Embryonic facial prominence (tissue), 1 donor: ENCODE measurements around the gene GEMIN4.
"Not testable (repeated sequence)": the region's sequence is repeated elsewhere in the genome, so short reads cannot be mapped to it uniquely, and the experiment has no call there.

ENCODE experiments used
- DNase-seq: peaks from one replicate; pipeline ENCODE4 v3.0.0-alpha.2; 2016; ENCODE audit errors: extremely low spot score

GEMIN4 gene

DNA sequence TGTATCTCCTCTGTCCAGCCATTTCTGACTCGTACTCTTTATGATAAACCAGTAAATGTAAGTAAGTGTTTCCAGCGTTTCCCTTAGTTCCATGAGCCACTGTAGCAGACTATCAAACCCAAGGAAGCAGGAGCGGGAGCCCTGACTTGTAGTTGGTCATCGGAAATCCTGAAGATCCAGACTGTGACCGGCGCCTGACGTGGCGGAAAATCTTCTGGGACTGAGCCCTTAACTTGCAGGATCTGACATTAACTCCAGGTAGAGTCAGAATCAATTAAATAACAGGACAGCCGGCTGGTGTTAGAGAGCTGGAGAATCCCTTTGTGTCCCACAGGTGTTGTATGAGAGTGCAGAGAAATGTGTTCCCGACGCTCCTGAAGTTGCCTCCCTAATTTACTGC is 26.0 kb upstream of the GEMIN4 start:
- no peak for DNase-seq

DNA sequence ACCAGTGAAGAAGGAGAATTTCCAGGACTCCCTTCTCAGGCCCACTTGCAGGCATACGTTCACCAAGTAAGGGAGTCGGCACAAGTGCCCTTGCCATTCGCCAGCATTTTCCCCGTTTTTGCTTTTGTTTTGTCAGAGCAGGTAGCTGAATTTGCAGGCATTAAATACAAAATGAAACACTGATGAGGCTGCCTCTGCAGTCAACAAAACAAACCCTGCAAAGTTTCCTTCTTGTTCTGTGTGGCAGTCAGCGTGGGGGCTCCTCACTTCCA is 22.2 kb upstream of the GEMIN4 start:
- no peak for DNase-seq

DNA sequence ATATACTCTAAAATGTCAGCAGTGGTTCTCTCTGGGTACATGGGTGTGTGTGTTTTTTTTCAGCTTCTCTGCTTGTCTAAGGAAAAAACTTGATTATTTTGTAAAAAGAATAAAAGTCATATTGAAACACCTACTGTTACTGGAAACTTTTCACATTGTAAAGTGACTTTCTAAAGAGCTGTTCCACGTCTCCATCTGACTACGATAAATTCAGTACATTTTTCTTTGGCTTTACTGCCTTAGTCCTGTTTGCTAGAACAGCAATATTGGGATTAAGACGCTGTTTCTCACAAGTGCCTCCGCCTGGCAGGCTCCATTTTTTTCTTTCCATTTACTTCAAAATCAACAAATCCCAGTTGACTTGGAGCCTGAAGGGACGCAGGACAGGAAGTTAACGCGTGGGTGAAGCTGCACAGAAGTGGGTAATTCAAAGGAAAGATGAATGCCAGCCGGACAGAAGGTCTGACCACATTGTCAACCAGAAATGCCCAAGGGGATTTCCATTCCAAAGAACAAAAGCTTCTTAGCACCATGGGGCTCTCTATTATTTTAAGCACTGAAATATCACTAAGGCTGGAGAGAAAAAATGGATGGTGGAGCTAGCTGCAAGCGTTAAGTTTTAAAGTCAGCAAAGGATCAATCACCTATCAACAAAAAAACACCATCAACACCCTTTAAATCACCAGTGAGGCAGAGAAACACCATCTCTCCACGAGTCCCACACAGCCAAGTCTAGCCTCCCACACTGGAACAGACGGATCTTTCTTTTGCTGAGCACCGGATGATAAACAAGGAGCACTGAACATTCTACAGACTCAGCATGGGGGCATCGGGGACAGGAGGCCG is 21.6 kb upstream of the GEMIN4 start:
- DNase-seq: no peak

DNA sequence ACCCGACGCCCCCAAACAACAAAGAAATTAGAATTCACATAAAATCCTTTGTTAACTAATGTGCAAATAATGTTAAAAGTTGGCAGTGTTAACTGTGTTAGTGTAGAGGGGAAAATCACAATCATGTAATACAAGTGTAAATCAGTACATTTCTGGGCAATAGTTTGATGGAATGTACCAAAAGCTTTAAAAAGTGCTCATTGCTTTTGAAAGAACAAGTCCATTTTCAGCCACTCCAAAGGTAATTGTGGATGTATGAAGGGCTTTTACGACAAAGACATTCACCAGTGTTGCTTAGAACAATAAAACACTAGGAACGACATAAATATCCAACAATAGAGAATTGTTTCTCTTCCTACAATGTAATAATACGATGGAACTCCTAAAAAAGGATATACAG is 21.0 kb upstream of the GEMIN4 start:
- DNase-seq: no peak

DNA sequence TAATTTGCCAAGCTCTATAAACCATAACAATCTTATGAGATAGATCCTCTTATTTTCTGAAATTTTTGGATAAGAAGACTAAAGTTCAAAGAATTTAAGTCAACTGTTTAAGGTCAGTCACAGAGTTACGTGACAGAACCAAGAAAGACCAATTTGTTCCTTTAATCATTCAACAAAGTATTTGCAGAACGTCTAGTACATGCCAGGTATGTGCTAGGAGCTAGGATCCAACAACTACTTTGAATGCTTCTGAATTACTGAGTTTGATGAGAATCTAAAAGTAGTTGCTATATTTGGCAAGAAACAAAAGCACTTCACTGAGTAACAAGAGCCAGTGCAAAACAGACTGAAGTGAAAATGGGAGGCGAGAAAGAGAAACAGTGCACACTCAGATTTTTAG is 15.0 kb upstream of the GEMIN4 start:
- DNase-seq: no peak

DNA sequence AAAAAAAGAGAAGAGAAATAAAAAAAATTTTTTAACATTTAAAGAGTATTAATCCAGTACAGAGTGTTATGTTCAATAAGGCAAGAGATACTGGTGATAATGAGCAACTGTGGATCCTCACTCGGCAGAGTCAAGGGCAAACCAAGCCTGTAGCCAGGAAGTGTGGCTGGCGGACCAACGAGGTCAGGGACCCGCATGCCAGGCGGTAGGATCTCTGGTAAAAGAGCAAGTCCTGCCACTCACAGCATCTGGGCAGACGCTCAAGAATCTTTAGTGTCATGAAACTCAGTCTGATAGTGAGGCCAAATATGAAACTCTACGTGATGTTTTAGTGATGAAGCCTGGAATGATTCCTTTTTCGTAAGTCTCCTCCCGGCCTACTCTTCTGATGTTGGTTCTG is 8.3 kb upstream of the GEMIN4 start:
- no peak for DNase-seq

DNA sequence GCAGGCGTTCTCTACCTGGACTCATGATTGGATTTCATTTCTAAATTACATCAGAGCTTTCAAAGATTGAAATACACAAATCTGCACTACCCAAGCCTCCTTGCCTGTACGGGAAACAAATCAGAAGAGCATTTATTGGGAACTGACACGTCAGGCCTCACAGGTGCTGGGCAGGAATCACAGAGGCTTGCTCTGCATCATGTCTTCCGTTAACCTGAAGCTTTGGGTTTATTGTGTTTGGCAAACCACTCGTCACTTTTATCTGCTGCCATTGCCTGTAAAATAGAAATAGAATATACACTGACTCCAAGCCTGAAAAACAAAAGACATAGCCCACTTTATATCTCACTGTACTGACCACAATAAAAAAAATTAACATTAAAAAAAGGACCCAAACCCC is 7.9 kb upstream of the GEMIN4 start:
- DNase-seq: no peak

DNA sequence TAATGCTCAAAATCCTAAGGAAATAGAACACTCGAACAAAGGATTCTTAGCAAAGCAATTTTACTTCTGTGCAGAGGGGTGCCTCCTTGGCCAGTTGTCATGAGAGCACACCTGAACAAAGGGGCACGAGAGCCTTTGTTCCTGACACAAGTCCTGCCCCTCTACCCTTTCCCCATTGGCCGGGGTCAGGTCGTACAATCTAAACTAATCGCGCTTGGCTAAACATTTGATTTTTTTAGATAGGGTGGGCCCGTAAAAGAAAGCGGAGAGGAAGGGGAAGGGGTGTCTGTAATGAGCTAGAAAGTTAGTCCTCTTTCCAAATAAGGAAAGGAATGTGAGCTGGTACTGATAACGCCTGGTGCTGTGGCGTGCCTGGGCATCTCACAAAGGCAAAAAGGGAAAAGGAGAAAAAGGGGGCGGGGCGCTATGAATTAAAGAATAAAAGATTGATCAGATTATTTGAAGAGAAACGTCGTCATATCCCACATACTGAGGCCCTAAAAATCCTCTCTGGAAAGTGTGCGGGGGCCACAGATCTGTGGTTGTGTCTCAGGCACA is 4.0 kb upstream of the GEMIN4 start:
- not testable (repeated sequence) for DNase-seq

DNA sequence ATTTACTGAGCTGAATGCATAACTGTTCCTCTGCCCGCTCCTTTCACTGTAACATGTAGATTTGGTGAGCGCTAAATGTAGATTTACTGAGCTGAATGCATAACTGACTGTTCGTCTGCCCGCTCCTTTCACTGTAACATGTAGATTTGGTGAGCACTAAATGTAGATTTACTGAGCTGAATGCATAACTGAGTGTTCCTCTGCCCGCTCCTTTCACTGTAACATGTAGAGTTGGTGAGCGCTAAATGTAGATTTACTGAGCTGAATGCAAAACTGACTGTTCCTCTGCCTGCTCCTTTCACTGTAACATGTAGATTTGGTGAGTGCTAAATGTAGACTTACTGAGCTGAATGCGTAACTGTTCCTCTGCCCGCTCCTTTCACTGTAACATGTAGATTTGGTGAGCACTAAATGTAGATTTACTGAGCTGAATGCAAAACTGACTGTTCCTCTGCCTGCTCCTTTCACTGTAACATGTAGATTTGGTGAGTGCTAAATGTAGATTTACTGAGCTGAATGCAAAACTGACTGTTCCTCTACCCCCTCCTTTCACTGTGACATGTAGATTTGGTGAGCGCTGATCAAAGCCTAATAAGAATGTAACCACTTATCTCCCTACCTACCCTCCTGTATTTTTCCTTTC is 3.4 kb upstream of the GEMIN4 start:
- not testable (repeated sequence) for DNase-seq

DNA sequence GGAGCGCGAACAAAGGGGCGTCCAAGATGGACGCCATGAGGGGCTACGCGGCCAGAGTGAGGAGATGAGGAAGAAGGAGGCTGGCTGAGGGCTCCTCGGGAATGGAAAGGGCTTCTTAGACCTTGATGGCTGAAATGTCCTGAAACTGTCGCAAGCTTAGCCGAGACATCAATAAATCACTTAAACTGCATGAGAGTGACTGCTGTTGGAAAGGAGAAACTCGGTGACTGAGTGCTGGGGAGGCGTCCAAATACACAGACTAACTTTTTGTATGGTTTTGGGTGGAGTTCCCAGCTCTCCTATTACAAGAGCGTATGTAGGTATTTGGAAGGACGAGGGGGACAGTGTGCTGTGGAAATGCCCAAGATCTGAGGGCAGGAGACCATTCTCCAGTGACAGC is 1.4 kb upstream of the GEMIN4 start:
- no peak for DNase-seq

DNA sequence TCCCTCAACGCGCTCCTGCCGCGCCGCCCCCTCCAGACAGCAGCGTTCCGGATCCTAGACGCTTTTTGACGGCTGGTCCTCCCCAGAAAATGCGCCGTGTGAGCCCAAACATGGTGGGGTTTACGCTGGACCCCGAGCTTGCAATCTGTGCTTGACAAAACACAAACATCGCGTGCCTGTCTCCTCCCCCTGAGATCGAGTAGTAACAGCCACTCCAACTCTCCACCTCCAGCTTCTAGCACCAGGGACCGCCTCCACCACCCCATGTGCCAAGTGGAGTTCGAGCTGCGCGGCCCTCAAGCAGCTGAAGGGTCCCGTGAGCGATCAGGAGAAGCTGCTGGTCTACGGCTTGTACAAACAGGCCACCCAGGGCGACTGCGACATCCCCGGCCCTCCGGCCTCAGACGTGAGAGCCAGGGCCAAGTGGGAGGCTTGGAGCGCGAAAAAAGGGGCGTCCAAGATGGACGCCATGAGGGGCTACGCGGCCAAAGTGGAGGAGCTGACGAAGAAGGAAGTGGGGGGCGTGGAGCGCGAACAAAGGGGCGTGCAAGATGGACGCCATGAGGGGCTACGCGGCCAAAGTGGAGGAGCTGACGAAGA is 656 bp upstream of the GEMIN4 start:
- peak; percentile 42 for DNase-seq

DNA sequence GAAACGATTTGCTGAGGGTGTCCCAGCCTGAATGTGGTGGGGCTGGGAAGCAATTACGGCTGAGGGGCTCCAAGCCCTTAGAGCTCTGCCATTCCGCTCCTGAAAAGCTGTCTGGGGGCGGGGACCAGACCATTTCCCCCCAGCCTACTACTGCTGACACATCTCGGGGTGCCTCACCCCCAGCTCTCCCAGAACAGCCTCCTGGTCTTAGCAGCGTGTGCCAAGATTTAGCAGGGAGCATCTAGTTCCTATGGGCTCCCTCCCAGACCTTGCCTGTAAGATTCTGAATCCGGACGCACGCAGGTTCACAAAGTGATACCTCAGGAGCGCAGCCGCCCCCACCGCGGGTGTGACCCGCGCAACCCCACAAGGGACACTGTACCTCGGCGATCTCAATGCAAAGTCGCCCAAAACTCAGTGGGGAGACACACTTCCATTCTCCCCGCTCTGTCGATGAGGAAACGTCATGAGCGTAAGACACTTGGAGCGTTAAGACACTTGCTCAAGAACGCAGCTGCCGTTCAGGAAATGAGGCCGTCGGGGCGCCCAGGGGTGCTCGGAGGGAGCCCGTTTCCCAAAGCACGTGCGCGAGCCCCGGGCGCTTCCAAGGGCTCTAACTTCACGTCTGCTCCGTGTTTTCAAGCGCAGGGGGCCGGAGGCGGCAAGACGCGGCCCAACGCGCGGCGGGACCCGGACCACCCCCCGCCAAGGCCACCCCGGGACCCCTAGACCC is 629 bp downstream of the GEMIN4 start:
- DNase-seq: no peak

DNA sequence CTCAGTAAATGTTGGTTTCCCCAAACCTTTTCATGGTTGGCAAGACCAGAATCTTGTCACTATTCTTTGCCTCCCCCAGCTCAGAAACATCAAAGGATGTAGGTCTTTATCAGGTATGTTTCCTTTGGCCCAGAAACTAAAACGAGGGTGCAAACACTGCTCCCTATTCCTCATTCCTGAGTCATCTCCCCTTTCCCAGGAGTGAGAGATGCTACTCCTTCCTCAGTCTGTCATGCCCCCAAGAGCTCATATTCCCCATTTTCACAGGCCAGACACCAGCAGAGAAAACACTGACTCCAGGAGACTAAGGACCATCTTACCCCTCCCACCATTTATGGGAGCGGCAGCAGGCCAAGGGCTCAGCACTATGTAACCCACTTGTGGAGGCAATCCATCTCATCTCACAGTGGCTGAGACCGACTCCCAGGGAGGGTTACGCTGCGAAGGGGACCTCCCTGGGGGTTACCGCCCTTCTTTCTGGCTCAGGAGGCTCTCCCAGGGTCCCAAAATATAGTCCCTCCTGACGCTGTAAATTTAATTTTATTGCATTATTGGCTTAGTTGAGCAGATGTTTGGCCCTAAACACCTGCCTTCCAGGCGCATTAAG is 1.5 kb downstream of the GEMIN4 start:
- DNase-seq: no peak

DNA sequence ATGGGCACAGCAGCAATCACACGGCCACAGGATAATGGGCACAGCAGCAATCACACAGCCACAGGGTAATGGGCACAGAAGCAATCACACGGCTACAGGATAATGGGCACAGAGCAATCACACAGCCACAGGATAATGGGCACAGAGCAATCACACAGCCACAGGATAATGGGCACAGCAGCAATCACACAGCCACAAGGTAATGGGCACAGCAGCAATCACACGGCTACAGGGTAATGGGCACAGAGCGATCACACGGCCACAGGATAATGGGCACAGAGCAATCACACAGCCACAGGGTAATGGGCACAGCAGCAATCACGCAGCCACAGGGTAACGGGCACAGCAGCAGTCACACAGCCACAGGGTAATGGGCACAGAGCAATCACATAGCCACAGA is 2.7 kb downstream of the GEMIN4 start:
- DNase-seq: not testable (repeated sequence)

DNA sequence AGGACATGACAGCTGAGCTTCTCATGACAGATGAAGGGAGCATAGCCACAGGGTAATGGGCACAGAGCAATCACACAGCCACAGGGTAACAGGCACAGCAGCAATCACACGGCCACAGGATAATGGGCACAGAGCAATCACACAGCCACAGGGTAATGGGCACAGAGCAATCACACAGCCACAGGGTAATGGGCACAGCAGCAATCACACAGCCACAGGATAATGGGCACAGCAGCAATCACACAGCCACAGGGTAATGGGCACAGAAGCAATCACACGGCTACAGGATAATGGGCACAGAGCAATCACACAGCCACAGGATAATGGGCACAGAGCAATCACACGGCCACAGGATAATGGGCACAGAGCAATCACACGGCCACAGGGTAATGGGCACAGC is 3.5 kb downstream of the GEMIN4 start:
- not testable (repeated sequence) for DNase-seq

DNA sequence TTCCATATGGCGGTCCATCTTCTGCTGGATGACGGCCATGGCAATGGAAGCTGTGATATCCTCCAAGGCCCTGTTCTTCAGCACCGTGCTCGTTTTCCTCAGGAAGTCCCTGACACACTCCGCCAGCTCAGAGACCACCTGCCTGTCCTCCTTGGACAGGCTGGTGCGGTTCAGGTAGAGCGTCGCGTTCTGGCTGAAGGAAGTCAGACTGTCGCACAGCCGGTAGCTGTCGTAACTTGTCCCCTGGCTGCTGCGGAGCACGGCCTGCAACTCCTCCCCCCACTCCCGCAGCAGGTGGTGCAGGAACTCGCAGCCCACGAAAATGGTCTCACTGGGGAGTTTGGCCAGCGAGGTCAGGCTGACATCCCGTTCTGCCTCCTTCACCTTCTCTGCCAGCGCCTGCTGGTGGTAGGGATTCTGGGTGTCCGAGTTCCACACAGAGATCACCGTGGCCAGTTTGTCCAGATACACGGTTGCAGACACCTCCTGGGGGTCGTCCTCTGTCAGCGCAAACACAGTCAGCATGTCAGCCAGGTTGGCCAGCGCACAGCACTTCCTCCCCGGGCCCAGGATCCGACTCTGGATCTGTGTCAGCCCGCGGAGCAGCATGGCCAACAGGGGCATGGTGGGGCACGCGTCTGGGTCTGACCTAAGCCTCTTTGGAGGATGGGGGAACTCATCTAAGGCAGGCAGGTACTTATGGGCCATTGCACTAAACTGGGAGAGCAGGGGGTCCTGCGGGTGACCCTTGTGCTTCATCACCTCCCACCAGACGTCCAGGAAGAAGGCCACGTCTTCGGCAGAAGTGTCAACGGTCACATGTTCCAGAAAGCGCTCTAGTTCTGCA is 5.1 kb downstream of the GEMIN4 start:
- no peak for DNase-seq

DNA sequence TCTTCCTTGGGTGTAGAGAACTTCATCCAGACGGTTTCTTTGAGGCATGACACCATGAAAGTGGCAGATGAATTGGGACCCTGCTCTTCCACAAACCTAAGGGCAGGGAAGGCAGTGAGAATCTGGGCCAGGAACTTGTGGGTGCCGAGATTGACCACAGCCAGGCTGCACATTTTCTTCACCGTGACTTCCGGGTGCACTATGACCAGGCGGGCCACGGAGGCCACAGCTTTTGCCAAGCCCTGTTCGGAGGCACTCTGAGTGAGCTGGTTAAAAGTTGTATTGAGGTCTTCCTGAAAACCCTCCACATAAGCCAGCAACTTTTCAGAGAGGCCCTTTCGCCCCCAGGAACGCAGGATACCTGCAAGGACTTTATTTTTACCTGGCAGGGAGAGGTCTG is 5.9 kb downstream of the GEMIN4 start:
- DNase-seq: no peak

DNA sequence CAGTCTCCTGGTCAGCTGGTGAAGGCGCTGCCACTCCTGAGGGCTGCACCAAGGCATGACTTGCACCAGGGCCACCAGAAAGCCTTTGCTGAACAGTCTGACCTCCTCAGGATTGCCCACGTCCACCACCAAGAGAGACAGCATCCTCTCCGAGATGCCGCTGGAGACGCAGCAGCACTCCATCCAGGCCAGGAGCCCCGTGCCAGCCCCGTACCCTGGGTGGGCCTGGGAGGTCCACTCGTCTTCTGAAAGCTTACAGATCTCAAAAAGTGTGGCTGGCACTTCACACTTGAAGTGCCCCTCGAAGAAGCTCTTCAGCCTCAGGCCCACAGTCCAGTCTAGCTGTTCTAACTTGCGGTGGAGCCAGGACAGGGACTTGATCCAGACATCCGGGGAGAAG is 6.7 kb downstream of the GEMIN4 start:
- DNase-seq: no peak

DNA sequence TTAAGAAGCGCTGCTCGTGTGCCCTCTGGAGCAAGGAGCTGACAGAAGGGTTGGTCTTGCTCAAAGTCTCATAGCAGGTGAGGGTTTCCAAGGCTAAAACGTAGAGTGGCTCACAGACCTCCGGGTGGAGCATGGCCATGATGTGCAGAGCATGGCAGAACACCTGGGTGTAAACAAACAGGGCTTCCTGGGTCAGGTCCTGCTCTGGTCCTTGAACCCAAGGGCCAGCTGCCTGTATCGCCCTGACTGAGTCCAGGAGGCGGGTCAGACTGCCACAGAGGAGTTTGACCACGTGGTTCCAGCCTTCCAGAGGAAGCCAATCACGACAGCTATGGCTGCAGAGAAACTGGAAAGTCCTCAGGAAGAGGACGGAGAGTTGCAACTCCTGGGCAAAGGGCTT is 7.1 kb downstream of the GEMIN4 start:
- no peak for DNase-seq

DNA sequence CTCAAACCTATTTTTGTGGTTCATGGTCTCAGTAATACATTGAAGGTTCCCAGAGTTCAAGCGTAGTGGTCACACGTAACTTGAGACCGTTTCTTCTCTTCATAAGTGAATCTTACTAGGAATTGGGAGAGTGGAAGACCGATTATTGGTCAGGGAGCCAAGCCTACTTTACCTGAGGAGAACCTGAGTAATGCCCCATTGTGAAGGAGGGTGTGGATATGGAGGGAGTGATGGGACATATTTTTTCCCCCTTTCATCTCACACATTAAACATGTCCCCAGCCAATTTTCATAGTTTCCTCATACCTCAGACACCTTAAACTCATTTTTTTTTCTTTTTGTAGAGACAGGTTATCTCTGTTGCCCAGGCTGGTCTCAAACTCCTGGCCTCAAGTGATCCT is 8.9 kb downstream of the GEMIN4 start:
- DNase-seq: no peak
